Stomach smooth muscle (tissue), 2 donors: ENCODE measurements around the gene GPD2.
A peak's percentile ranks its signal among the peaks of the same experiment; 100 is the strongest.

Experiments used
- H3K27ac ChIP-seq: one replicate; pipeline ENCODE4 v1.7.0; 2013; ENCODE audit warnings: mild to moderate bottlenecking, low read length, inconsistent platforms
- H3K27me3 ChIP-seq, 2 donors: one replicate each; pipeline ENCODE4 v1.7.0; 2013; ENCODE audit warnings: low read length in 2 of 2; ENCODE audit not compliant: insufficient read depth in 2 of 2, control insufficient read depth in 1 of 2
- H3K36me3 ChIP-seq, 2 donors: one replicate each; pipeline ENCODE4 v1.7.0; 2013; ENCODE audit warnings: low read length in 2 of 2; ENCODE audit not compliant: control insufficient read depth in 2 of 2, insufficient read depth in 2 of 2
- H3K4me1 ChIP-seq: one replicate; pipeline ENCODE4 v1.7.0; 2013; ENCODE audit warnings: low read length; ENCODE audit not compliant: control insufficient read depth, insufficient read depth
- H3K4me3 ChIP-seq, 2 donors: one replicate each; pipeline ENCODE4 v1.7.0; 2013; ENCODE audit warnings: low read length in 2 of 2
- H3K9ac ChIP-seq, 2 donors: one replicate each; pipeline ENCODE4 v1.7.0; 2013; ENCODE audit warnings: low read length in 2 of 2, mild to moderate bottlenecking in 1 of 2
- H3K9me3 ChIP-seq, 2 donors: one replicate each; pipeline ENCODE4 v1.7.0; 2013; ENCODE audit warnings: low read length in 2 of 2; ENCODE audit not compliant: control insufficient read depth in 2 of 2
- donor health status: healthy.
- donor health status: Pancreatic carcinoma.

Gene GPD2

DNA sequence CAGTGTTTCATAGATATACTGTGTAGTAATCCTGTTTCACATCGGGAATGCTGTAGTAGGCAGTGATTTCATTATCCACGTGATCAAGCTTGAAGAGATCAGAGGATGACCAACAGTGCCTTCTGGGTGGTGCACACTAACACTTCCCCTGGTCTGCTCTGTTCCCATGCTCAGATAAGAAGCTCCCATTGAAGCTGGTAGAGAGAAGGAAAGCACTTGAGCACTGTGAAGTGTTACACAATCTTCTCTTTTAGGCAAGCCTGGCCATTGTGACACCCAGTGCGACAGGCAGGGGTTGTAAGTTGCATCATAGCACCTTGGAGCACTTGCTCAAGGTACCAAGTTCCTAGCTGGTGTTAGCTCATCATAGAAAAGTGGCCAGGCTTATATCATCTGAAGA lies 30.6 kb upstream of the GPD2 start:
- no peaks in the 10 kb centered on the region for H3K27me3 ChIP-seq
- no peak overlapping the region for H3K9ac ChIP-seq
- H3K4me1 ChIP-seq, result no peaks in the 10 kb centered on the region
- H3K9me3 ChIP-seq, result no peaks in the 10 kb centered on the region
- H3K27ac ChIP-seq, result no peak overlapping the region
- no peak overlapping the region for H3K4me3 ChIP-seq
- H3K36me3 ChIP-seq, result no peaks in the 10 kb centered on the region

DNA sequence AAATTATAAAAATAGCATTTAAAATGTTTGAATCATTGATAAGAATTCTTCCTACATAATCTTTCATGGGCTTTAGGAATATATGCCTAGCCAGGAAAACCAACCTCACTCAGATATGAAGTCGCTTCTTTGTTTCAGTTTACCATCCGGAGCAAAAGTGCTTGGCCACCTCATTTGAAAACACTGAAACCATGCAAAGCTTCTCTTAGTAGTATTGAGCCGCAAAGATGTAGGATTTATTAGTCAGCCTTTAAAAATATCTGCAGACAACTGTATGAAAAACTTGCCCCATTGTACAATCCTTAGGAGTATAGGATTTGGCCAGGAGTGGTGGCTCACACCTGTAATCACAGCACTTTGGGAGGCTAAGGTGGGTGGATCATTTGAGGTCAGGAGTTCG lies 24.3 kb upstream of the GPD2 start:
- Histone ChIP-seq H3K36me3 (no peaks in the 10 kb centered on the region), H3K4me3 (no peak overlapping the region), H3K27me3 (no peaks in the 10 kb centered on the region), H3K9ac (no peak overlapping the region), H3K9me3 (no peaks in the 10 kb centered on the region), H3K27ac (no peak overlapping the region), H3K4me1 (no peaks in the 10 kb centered on the region)

DNA sequence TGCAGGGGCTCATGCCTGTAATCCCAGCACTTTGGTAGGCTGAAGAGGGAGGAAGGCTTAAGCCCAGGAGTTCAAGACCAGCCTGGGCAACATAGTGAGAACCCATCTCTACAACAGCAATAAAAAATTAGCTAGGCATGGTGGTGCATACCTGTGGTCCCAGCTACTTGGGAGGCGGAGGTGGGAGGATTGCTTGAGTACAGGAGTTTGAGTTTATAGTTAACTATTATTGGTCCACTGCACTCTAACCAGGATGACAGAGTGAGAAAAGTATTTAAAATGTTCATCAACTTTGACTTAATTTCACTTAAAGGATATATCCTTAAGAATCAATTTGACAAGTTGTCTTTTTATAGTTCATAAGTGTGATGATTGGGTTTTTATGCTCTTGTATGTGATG lies 14.3 kb upstream of the GPD2 start:
- Histone ChIP-seq H3K27ac (no peak overlapping the region), H3K27me3 (no peaks in the 10 kb centered on the region), H3K9me3 (no peaks in the 10 kb centered on the region), H3K36me3 (no peaks in the 10 kb centered on the region), H3K4me1 (no peaks in the 10 kb centered on the region), H3K4me3 (no peak overlapping the region), H3K9ac (no peak overlapping the region)

DNA sequence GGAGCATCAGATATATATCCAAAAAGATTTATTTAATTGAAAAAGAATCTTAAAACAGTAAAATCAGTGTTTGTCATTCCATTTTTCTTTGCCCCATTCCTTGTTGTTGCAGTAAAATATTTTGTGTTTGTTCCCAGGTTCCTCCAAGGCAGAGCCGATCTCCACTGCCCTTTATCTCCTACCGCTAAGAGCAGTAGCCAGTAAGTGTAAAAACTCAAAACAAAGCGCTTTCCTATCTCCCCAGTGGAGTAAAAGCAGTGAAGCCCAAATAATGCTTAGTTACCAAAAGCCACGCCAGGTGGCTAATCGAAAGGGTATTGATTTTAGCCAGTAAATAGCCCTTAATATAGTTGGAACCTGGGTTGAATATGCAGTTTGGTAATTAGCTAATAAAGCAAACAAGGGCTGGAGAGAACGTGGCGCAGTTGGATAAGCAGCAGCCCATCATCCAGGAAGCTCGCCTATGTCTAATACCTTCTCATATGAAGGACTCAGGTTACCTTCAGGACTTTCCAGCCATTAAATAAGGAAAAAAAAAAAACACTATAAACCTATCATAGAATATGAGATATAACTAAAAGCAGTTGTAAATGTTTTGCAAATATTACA lies 12.4 kb upstream of the GPD2 start:
- Histone ChIP-seq H3K36me3 (no peaks in the 10 kb centered on the region), H3K9me3 (no peaks in the 10 kb centered on the region), H3K4me1 (no peaks in the 10 kb centered on the region), H3K27ac (no peak overlapping the region), H3K4me3 (no peak overlapping the region), H3K9ac (no peak overlapping the region), H3K27me3 (no peaks in the 10 kb centered on the region)

DNA sequence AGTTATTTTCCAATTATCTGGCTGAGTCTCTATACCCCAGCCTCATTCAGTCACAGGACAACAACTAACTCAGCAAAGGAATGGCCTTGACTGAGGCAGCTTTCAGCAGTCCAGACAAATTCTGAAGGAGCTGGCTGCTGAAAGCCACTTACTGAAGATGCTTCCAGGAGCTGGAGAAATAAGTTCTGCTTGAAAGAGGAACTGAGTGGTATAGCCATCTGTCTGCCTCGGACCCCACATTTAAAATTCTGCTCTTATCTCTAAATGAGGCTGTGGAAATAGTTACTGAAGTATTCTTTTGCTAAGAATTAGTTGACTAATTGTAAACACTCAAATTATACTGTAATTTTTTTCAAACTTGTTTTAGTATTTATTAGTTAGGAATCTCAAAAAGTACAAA lies 9.1 kb upstream of the GPD2 start:
- Histone ChIP-seq H3K27me3 (no peaks in the 10 kb centered on the region), H3K4me1 (no peaks in the 10 kb centered on the region), H3K36me3 (no peaks in the 10 kb centered on the region), H3K27ac (no peak overlapping the region), H3K9me3 (no peaks in the 10 kb centered on the region), H3K4me3 (no peak overlapping the region), H3K9ac (no peak overlapping the region)

DNA sequence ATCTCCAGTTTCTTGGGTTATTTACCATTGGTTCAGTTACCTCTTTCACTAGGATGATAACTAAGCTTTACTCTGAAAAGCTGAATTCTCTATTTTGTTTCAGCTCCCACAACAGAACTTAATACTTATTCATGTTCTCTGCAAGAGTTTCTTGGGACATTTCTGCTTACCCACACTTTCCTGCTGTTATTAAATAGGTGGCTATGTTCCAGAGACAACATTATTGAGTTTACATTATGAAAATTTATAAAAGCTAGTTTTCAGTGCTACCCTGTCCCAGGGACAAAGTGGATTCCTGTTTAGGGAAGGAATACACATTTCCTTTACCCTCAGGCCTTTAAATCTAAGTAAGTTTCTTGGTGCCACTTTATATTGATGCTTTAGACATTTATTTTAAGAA lies 7.0 kb upstream of the GPD2 start:
- H3K27me3 ChIP-seq, result no peaks in the 10 kb centered on the region

DNA sequence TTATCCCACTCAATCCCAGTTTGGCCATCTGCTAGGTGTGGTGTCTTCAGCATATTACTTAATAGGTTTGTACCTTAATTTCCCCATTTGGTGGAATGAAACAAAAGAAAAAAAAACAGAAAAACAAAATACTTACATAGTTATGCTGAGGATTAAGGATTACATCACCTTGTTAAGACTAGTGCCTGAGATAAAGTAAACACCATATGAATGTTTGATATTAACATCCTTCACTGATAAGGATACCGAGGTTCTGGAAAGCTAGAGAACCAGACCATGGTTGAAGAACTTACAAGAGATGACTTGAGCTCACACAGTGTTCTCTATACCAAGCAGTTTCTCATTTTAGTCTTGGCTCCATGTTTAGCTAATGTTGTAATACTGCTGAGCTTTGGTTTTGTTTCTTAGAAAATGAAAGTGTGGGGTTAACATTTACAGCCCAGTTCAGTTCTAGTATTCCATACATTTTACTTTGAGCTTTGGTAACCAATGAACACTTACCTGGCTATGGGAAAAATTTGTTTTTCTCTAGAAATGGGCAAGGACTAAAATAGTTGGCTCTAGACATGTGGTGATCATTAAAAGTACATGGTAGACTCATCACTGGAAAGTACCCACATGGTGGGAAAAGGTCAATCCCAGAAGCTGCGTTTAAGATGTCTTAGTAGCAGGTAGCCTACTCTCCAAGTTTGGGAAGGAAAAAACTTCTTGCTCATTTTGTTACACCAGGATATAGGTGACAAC lies 5.8 kb upstream of the GPD2 start:
- H3K27ac ChIP-seq, result no peak overlapping the region
- H3K9me3 ChIP-seq, result no peaks in the 10 kb centered on the region

More for the DNA sequence above, 7.0 kb upstream of the GPD2 start:
- H3K4me3 ChIP-seq, result no peak overlapping the region
- no peaks in the 10 kb centered on the region for H3K9me3 ChIP-seq
- no peaks in the 10 kb centered on the region for H3K4me1 ChIP-seq
- peak overlapping the region; percentile 4 for H3K27ac ChIP-seq
- no peak overlapping the region for H3K9ac ChIP-seq
- no peaks in the 10 kb centered on the region for H3K36me3 ChIP-seq

DNA sequence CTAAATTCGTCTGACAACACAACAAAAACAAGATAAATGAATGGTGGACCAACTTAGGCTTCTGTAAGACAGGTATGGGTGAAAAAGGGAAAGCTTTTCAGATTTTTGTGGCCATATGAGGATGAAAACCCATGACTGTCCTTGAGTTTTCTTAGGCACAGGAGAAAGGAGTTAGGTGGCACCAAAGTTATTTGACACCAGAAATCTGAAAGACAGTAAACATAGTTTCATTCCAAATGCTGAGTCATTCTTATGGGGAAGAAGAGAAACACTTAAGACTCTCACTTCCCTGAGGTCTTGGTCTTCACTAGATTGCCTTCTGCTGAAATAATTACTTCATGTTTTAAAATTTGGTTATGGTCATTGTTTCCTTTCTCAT lies 5.2 kb upstream of the GPD2 start:
- Histone ChIP-seq H3K27ac (no peak overlapping the region), H3K27me3 (no peaks in the 10 kb centered on the region), H3K9ac (no peak overlapping the region), H3K36me3 (no peaks in the 10 kb centered on the region), H3K4me3 (no peak overlapping the region), H3K9me3 (no peaks in the 10 kb centered on the region), H3K4me1 (peaks cover 3% of the 10 kb centered on the region)

More for the DNA sequence above, 5.8 kb upstream of the GPD2 start:
- no peak overlapping the region for H3K9ac ChIP-seq
- no peaks in the 10 kb centered on the region for H3K27me3 ChIP-seq
- H3K36me3 ChIP-seq, result no peaks in the 10 kb centered on the region
- no peaks in the 10 kb centered on the region for H3K4me1 ChIP-seq
- no peak overlapping the region for H3K4me3 ChIP-seq

DNA sequence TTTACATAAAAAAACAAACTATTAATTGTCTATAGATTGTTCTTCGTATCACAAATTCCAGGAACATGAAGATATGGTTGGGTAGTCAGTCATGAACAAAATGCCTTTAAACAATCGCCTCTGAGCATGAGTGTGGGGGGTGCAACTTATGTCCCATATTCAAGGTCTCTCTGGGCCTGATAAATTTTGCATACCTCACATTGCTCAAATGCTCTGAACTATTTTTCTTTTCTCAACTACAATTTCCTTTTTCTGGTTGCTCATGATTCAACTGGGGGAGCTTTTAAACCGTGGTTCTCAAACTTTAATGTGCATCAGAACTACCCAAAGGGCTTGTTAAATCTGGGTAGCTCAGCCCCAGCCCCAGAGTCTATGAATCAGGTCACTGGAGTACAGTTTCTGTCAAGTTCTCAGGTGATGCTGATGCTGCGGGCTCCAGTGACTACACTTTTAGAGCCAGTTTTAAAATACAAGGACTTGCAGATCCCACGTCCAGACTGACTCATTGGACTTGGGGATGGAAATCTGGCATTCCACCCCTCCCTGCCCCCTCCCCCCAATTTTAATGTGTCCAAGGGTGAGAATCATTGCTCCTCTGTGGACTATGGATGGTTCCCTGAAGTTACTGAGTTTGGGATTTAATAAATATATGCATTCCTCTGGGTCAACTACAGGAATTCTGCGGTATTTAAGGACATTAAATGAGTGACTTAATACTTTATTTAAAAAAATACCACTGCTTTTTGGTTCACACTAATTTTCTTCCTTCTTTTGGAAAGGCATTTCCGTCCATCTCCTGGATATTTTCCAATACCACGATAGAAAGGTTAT lies 1.5 kb upstream of the GPD2 start:
- Histone ChIP-seq H3K9ac (peak overlapping the region in 1 of 2 donors; percentile 90), H3K4me3 (peak overlapping the region; percentile 47 to 86), H3K27ac (peak overlapping the region; percentile 87), H3K9me3 (no peaks in the 10 kb centered on the region), H3K4me1 (peaks cover 7% of the 10 kb centered on the region), H3K27me3 (no peaks in the 10 kb centered on the region), H3K36me3 (no peaks in the 10 kb centered on the region)

DNA sequence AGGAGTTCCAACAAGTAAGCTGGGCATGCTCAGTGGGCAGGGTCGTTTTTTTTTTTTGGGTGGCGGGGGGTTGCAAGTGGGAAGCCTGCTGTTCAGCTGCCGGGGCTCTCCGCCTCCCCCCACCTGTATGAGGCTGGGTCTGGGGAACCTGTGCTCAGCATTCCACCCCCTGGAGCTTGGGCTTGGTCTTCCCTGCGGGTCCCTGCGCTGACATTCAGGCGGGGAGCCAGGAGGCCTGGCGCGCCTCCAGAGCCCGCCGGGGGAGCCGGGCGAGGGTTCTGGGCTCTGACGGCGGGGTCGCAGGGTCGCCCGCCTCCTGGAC lies 822 bp upstream of the GPD2 start:
- peak overlapping the region; percentile 87 for H3K27ac ChIP-seq
- H3K36me3 ChIP-seq, result no peaks in the 10 kb centered on the region
- no peaks in the 10 kb centered on the region for H3K27me3 ChIP-seq
- peaks cover 7% of the 10 kb centered on the region for H3K4me1 ChIP-seq
- peak overlapping the region; percentile 47 to 86 for H3K4me3 ChIP-seq
- H3K9me3 ChIP-seq, result no peaks in the 10 kb centered on the region
- H3K9ac ChIP-seq, result peak overlapping the region; percentile 90 to 95
